KMS-11 (cell line): ENCODE data around the gene CCL16.

Experiments
- H2AFZ ChIP-seq: fragments of 200-600 bp; sonication (generic); 2 replicates; pipeline ENCODE4 v1.6.1; 2016; ENCODE audit warnings: antibody characterized with exemption, mixed run types, low read depth
- H3K27ac ChIP-seq: fragments of 200-600 bp; sonication (generic); 2 replicates; pipeline ENCODE4 v1.6.1; 2016; ENCODE audit warnings: mild to moderate bottlenecking, mixed run types
- H3K27me3 ChIP-seq: fragments of 200-600 bp; sonication (generic); 2 replicates; pipeline ENCODE4 v1.6.1; 2017; ENCODE audit warnings: mild to moderate bottlenecking, low read depth, mixed run types, moderate library complexity; ENCODE audit not compliant: insufficient read depth
- H3K36me3 ChIP-seq: fragments of 200-600 bp; sonication (generic); 2 replicates; pipeline ENCODE4 v1.6.1; 2017; ENCODE audit warnings: mild to moderate bottlenecking, mixed run types; ENCODE audit not compliant: insufficient read depth
- H3K4me1 ChIP-seq: fragments of 200-600 bp; sonication (generic); 2 replicates; pipeline ENCODE4 v1.6.1; 2016; ENCODE audit warnings: mild to moderate bottlenecking, low read depth, mixed run types; ENCODE audit not compliant: poor library complexity, severe bottlenecking
- H3K4me2 ChIP-seq: fragments of 200-600 bp; sonication (generic); 2 replicates; pipeline ENCODE4 v1.7.0; 2016; ENCODE audit warnings: mild to moderate bottlenecking, mixed run types
- H3K4me3 ChIP-seq: fragments of 200-600 bp; sonication (generic); IDR thresholded peaks from 2 replicates; pipeline ENCODE4 v1.6.1; 2017; ENCODE audit warnings: low read depth, low read length, mixed read lengths; ENCODE audit not compliant: insufficient read depth
- H3K79me2 ChIP-seq: fragments of 200-600 bp; sonication (generic); 2 replicates; pipeline ENCODE4 v1.6.1; 2016; ENCODE audit warnings: low read depth, mixed run types; ENCODE audit not compliant: insufficient read depth
- H3K9ac ChIP-seq: fragments of 200-600 bp; sonication (generic); 2 replicates; pipeline ENCODE4 v1.6.1; 2016; ENCODE audit warnings: mild to moderate bottlenecking, mixed run types
- H4K20me1 ChIP-seq: fragments of 200-600 bp; sonication (generic); 2 replicates; pipeline ENCODE4 v1.6.1; 2016; ENCODE audit warnings: mild to moderate bottlenecking, mixed run types; ENCODE audit not compliant: insufficient read depth
- CTCF ChIP-seq: fragments of 200-600 bp; sonication (generic); conservative IDR thresholded peaks from 2 replicates; pipeline ENCODE4 v1.6.1; 2017; ENCODE audit warnings: low read depth, mild to moderate bottlenecking, antibody characterized with exemption, low read length, moderate library complexity, mixed read lengths

The CCL16 gene

GRCh38 chr17:35936063-35936462 is 45.2 kb downstream of the CCL16 start:
- H2AFZ ChIP-seq: no peak overlapping the region
- peaks cover 2% of the 10 kb centered on the region for H3K4me1 ChIP-seq
- H3K27ac ChIP-seq: no peak overlapping the region
- no peak overlapping the region for H3K9ac ChIP-seq
- no peaks in the 10 kb centered on the region for H3K36me3 ChIP-seq
- TF ChIP-seq CTCF: no peak
- no peak overlapping the region for H3K4me3 ChIP-seq
- no peaks in the 10 kb centered on the region for H3K27me3 ChIP-seq
- H4K20me1 ChIP-seq: no peaks in the 10 kb centered on the region
- no peaks in the 10 kb centered on the region for H3K79me2 ChIP-seq
- no peak overlapping the region for H3K4me2 ChIP-seq

DNA sequence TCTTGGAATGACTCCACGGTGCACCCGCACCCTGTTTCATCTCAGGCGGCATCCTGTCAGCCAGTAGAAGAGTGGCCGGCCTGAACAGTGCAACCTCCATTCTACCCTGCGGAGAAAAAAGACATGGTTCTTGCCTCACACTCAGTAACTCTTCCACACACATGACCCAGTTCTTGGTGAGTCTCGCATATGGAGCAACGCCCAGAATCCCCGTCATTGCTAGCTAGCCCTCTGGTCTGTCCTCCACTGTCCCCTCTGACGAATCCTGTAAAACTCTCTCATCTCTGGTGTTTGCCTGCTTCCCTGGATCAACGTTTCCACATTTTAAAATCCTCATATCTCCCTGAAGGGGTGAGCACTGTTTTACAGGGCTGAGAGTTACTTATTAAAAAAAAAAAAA is 46.5 kb downstream of the CCL16 start:
- H3K9ac ChIP-seq: no peak overlapping the region
- no peak overlapping the region for H3K27ac ChIP-seq
- TF ChIP-seq CTCF: no peak
- no peaks in the 10 kb centered on the region for H3K79me2 ChIP-seq
- no peak overlapping the region for H3K4me2 ChIP-seq
- peaks cover 5% of the 10 kb centered on the region for H3K4me1 ChIP-seq
- H2AFZ ChIP-seq: no peak overlapping the region
- H3K36me3 ChIP-seq: no peaks in the 10 kb centered on the region
- no peaks in the 10 kb centered on the region for H4K20me1 ChIP-seq
- no peak overlapping the region for H3K4me3 ChIP-seq
- H3K27me3 ChIP-seq: no peaks in the 10 kb centered on the region

DNA sequence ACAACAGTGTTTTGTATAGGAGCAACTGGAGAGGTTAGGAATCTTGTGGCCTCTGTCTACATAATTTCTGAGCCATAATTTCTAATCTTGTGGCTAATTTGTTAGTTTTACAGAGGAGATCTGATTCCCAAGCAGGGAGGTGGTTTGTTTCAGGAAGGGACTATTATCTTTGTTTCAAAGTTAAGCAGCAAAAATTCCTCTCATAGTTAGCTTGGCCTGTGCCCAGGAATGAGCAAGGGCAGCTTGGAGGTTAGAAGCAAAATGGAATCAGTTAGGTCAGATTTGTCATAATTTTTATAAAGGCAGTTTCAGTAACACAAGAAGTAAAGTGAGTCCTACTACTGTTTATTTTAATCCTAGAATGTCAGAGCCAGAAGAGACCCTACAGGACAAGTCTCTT is 48.7 kb downstream of the CCL16 start:
- TF ChIP-seq CTCF: no peak
- no peak overlapping the region for H3K4me2 ChIP-seq
- no peak overlapping the region for H3K27ac ChIP-seq

DNA sequence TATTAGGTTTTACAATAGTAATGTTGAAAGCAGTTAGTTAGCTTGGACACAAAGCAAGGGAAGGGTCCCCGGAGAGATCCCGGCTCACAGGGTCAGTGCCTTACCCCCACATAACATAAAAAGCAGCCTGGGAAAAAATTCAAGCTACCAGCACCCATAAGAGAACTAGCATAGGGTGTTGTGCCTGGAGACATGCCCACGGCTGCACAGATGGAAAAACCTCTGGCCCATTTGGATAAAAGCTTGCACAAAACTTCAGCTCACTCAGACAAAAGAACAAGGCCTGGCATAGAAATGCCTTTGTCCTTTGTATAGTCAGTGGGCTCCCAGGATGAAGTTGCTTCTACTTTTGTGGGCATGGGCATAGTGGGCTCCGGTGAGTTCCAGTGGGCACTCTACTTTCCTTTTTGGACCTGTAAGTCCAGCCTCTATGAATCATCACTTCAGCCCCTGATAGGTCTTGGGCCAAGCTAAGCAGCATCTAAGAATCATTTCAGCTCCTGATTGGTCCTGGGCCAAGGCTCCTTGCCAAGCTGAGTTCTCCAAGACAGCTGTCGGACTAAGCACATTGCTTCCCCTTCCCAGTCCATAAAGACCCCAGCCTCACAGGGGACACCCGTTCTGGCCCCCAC is 49.4 kb downstream of the CCL16 start:
- H3K27me3 ChIP-seq: no peaks in the 10 kb centered on the region
- TF ChIP-seq CTCF: no peak
- H2AFZ ChIP-seq: no peak overlapping the region
- no peak overlapping the region for H3K4me2 ChIP-seq
- no peak overlapping the region for H3K9ac ChIP-seq
- H3K27ac ChIP-seq: no peak overlapping the region
- no peaks in the 10 kb centered on the region for H3K79me2 ChIP-seq
- no peak overlapping the region for H3K4me3 ChIP-seq
- H3K36me3 ChIP-seq: no peaks in the 10 kb centered on the region
- no peaks in the 10 kb centered on the region for H4K20me1 ChIP-seq
- peaks cover 5% of the 10 kb centered on the region for H3K4me1 ChIP-seq

More for the DNA sequence above, 48.7 kb downstream of the CCL16 start:
- H3K4me3 ChIP-seq: no peak overlapping the region
- no peak overlapping the region for H3K9ac ChIP-seq
- no peaks in the 10 kb centered on the region for H3K36me3 ChIP-seq
- H4K20me1 ChIP-seq: no peaks in the 10 kb centered on the region
- peaks cover 5% of the 10 kb centered on the region for H3K4me1 ChIP-seq
- no peak overlapping the region for H2AFZ ChIP-seq
- no peaks in the 10 kb centered on the region for H3K79me2 ChIP-seq
- H3K27me3 ChIP-seq: no peaks in the 10 kb centered on the region
